ENCODE results near the gene ATPAF2.
"Not testable (repeated sequence)": the region's sequence is repeated elsewhere in the genome, so short reads cannot be mapped to it uniquely, and the experiment has no call there.

ATPAF2 gene

GRCh38 chr17:18009609-18010420 lies 29.2 kb downstream of the ATPAF2 start:
- no peak for DNase-seq (ENCODE audit: low read depth)

GRCh38 chr17:18008496-18009268 lies 30.3 kb downstream of the ATPAF2 start:
- no peak for DNase-seq (ENCODE audit: low read depth)

- no peak for DNase-seq (ENCODE audit: low read depth)
Measured at GRCh38 chr17:18006495-18007239, 32.3 kb downstream of the ATPAF2 start.

GRCh38 chr17:18005496-18005895 lies 33.5 kb downstream of the ATPAF2 start:
- no peak for DNase-seq (ENCODE audit: low read depth)

- DNase-seq (ENCODE audit: low read depth) = no peak
Measured at GRCh38 chr17:18004884-18005305, 34.1 kb downstream of the ATPAF2 start.

- DNase-seq (ENCODE audit: low read depth) = no peak
Measured at GRCh38 chr17:18004345-18004744, 34.6 kb downstream of the ATPAF2 start.

GRCh38 chr17:18002171-18002570 lies 36.8 kb downstream of the ATPAF2 start:
- DNase-seq (ENCODE audit: low read depth) = no peak

GRCh38 chr17:18000030-18000408 lies 38.9 kb downstream of the ATPAF2 start:
- DNase-seq (ENCODE audit: low read depth) = no peak

GRCh38 chr17:17999364-18000029 lies 39.5 kb downstream of the ATPAF2 start:
- DNase-seq (ENCODE audit: low read depth) = no peak

- DNase-seq (ENCODE audit: low read depth) = no peak
Measured at GRCh38 chr17:17998934-17999333, 40.0 kb downstream of the ATPAF2 start.

GRCh38 chr17:17995887-17996286 lies 43.1 kb downstream of the ATPAF2 start:
- DNase-seq (ENCODE audit: low read depth) = not testable (repeated sequence)

GRCh38 chr17:17994271-17995069 lies 44.5 kb downstream of the ATPAF2 start:
- DNase-seq (ENCODE audit: low read depth) = no peak

GRCh38 chr17:17993852-17994251 lies 45.1 kb downstream of the ATPAF2 start:
- DNase-seq (ENCODE audit: low read depth) = no peak

- no peak for DNase-seq (ENCODE audit: low read depth)
Measured at GRCh38 chr17:17993366-17993765, 45.6 kb downstream of the ATPAF2 start.

- DNase-seq (ENCODE audit: low read depth) = no peak
Measured at GRCh38 chr17:17990282-17990681, 48.7 kb downstream of the ATPAF2 start.

- no peak for DNase-seq (ENCODE audit: low read depth)
Measured at GRCh38 chr17:17989618-17990017, 49.4 kb downstream of the ATPAF2 start.

GRCh38 chr17:17989081-17989480 lies 49.9 kb downstream of the ATPAF2 start:
- DNase-seq (ENCODE audit: low read depth) = no peak

- DNase-seq (ENCODE audit: low read depth) = no peak
Measured at GRCh38 chr17:17988427-17988945, 50.5 kb downstream of the ATPAF2 start.

- no peak for DNase-seq (ENCODE audit: low read depth)
Measured at GRCh38 chr17:17987901-17988300, 51.1 kb downstream of the ATPAF2 start.

- DNase-seq (ENCODE audit: low read depth) = no peak
Measured at GRCh38 chr17:17987187-17987896, 51.6 kb downstream of the ATPAF2 start.
